Measurements from ENCODE around the gene CORO2B. TPM values are rescaled to one million over a fixed set of nuclear protein-coding genes. Genes with fewer than 3 reads are reported as not detected.

The CORO2B gene
- polyA plus RNA-seq, 3 donors = 0.03 TPM; not detected in 2

DNA sequence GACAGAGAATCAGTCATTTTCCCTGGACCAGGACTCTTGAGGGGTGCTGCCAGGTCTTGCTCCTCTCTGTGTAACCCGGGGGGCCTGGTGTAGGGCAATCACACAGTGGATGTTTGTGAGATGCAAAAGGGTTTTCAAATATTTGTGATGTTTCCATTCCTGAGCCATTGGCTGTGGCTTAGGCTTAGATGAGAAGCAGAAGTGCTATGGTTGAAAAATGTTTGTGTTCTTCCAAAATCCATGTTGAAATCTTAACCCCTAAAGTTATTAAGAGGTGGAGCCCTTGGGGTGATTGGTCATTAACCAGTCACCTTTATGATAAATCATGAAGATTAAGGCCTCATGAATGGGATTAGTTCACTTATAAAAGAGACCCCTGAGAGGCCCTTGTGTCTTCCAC, 36.5 kb downstream of the CORO2B start:
- H3K4me1 Mint-ChIP-seq = peaks cover 21% of the 10 kb centered on the region
- Histone ChIP-seq H2AFZ (ENCODE audit: insufficient read depth, low read depth, low read length, poor library complexity, severe bottlenecking) (no peak overlapping the region), H3K27ac (ENCODE audit: low read depth in 1 of 2, low read length in 2 of 2) (no peak overlapping the region), H3K27me3 (ENCODE audit: control insufficient read depth in 2 of 2, insufficient read depth in 2 of 2, low read length in 2 of 2) (no peaks in the 10 kb centered on the region), H3K9me3 (replicated peaks in 1 of 2; ENCODE audit: control insufficient read depth in 1 of 2, insufficient read depth in 1 of 2, low read length in 2 of 2) (no peaks in the 10 kb centered on the region), H3K4me3 (replicated peaks in 1 of 3; ENCODE audit: low read depth in 2 of 3, low read length in 3 of 3) (no peak overlapping the region), H3K9ac (ENCODE audit: insufficient read depth, low read length, poor library complexity, severe bottlenecking) (no peak overlapping the region), H4K20me1 (ENCODE audit: insufficient read depth, low read length) (no peaks in the 10 kb centered on the region), H3K4me1 (ENCODE audit: control insufficient read depth in 1 of 2, insufficient read depth in 2 of 2, low read length in 2 of 2) (peaks cover 11% of the 10 kb centered on the region in 2 donors), H3K79me2 (ENCODE audit: insufficient read depth, low read length) (no peaks in the 10 kb centered on the region), H3K4me2 (replicated peaks; ENCODE audit: extremely low read depth, low read length, poor library complexity, severe bottlenecking) (no peak overlapping the region), H3K36me3 (replicated peaks in 1 of 2; ENCODE audit: control insufficient read depth in 1 of 2, insufficient read depth in 2 of 2, low read length in 2 of 2) (no peaks in the 10 kb centered on the region)
- peaks cover 0 to 2% (median under 1%) of the 10 kb centered on the region in 3 donors for H3K27me3 Mint-ChIP-seq (ENCODE audit: low read depth in 3 of 3)
- intact Hi-C loops (cut with micrococcal nuclease) = no loop called here
- 100% methylated on average over 1 of the region's 1 CpG for WGBS (ENCODE audit: insufficient coverage)
- TF ChIP-seq, protein P1, sequence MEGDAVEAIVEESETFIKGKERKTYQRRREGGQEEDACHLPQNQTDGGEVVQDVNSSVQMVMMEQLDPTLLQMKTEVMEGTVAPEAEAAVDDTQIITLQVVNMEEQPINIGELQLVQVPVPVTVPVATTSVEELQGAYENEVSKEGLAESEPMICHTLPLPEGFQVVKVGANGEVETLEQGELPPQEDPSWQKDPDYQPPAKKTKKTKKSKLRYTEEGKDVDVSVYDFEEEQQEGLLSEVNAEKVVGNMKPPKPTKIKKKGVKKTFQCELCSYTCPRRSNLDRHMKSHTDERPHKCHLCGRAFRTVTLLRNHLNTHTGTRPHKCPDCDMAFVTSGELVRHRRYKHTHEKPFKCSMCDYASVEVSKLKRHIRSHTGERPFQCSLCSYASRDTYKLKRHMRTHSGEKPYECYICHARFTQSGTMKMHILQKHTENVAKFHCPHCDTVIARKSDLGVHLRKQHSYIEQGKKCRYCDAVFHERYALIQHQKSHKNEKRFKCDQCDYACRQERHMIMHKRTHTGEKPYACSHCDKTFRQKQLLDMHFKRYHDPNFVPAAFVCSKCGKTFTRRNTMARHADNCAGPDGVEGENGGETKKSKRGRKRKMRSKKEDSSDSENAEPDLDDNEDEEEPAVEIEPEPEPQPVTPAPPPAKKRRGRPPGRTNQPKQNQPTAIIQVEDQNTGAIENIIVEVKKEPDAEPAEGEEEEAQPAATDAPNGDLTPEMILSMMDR (IDR thresholded peaks at IDR 0.05) = no peak
- H3K9me3 Mint-ChIP-seq = no peaks in the 10 kb centered on the region
- no peak overlapping the region for H3K4me3 Mint-ChIP-seq
- no peaks in the 10 kb centered on the region for H3K36me3 Mint-ChIP-seq
- no peak for DNase-seq
- no peak overlapping the region for H3K27ac Mint-ChIP-seq

DNA sequence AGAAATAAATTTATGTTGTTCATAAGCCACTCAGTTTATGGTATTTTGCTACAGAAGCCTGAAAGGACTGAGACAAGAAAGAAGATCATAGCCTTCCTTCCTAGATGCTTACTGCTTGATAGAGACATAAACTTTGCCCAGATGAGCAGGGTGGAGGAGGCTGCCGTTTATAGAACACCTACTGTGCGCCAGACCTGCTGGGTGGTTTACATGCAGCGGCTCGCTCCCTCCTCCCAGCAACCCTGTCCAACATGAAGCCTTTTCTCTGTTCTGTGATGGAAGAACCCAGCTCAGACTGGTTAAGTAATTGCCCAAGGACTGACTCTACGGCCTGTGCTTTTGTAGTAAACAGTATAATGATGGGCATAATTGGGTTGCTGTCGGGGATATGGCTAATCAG, 37.0 kb downstream of the CORO2B start:
- Histone ChIP-seq H3K27ac (ENCODE audit: low read depth in 1 of 2, low read length in 2 of 2) (no peak overlapping the region), H4K20me1 (ENCODE audit: insufficient read depth, low read length) (no peaks in the 10 kb centered on the region), H3K4me1 (ENCODE audit: control insufficient read depth in 1 of 2, insufficient read depth in 2 of 2, low read length in 2 of 2) (peaks cover 11% of the 10 kb centered on the region in 2 donors), H3K36me3 (replicated peaks in 1 of 2; ENCODE audit: control insufficient read depth in 1 of 2, insufficient read depth in 2 of 2, low read length in 2 of 2) (no peaks in the 10 kb centered on the region), H3K79me2 (ENCODE audit: insufficient read depth, low read length) (no peaks in the 10 kb centered on the region), H3K4me2 (replicated peaks; ENCODE audit: extremely low read depth, low read length, poor library complexity, severe bottlenecking) (no peak overlapping the region), H3K9me3 (replicated peaks in 1 of 2; ENCODE audit: control insufficient read depth in 1 of 2, insufficient read depth in 1 of 2, low read length in 2 of 2) (no peaks in the 10 kb centered on the region), H3K9ac (ENCODE audit: insufficient read depth, low read length, poor library complexity, severe bottlenecking) (no peak overlapping the region), H3K27me3 (ENCODE audit: control insufficient read depth in 2 of 2, insufficient read depth in 2 of 2, low read length in 2 of 2) (no peaks in the 10 kb centered on the region), H2AFZ (ENCODE audit: insufficient read depth, low read depth, low read length, poor library complexity, severe bottlenecking) (no peak overlapping the region), H3K4me3 (replicated peaks in 1 of 3; ENCODE audit: low read depth in 2 of 3, low read length in 3 of 3) (no peak overlapping the region)
- H3K4me3 Mint-ChIP-seq = no peak overlapping the region
- H3K36me3 Mint-ChIP-seq = no peaks in the 10 kb centered on the region
- intact Hi-C loops (cut with micrococcal nuclease) = no loop called here
- TF ChIP-seq, protein P1 (IDR thresholded peaks at IDR 0.05) = no peak
- peaks cover 0 to 2% (median 0%) of the 10 kb centered on the region in 3 donors for H3K27me3 Mint-ChIP-seq (ENCODE audit: low read depth in 3 of 3)
- H3K4me1 Mint-ChIP-seq = peaks cover 21% of the 10 kb centered on the region
- no peaks in the 10 kb centered on the region for H3K9me3 Mint-ChIP-seq
- H3K27ac Mint-ChIP-seq = no peak overlapping the region
- no peak for DNase-seq
- no CpG with 5 or more reads among the region's 6 CpGs for WGBS (ENCODE audit: insufficient coverage)

Measured in CD14-positive monocyte (primary cell).